Muscle layer of duodenum (tissue), 2 donors: ENCODE measurements around the gene TOGARAM1.

Experiments
- H3K27ac ChIP-seq: one replicate; pipeline ENCODE4 v1.7.0; 2013; ENCODE audit warnings: mild to moderate bottlenecking, low read length
- H3K27me3 ChIP-seq: one replicate; pipeline ENCODE4 v1.7.0; 2013; ENCODE audit warnings: low read depth, mild to moderate bottlenecking, control low read depth, low read length
- H3K36me3 ChIP-seq, 2 donors: one replicate each; pipeline ENCODE4 v1.7.0; 2013; ENCODE audit warnings: low read length in 2 of 2, control low read depth in 1 of 2, mild to moderate bottlenecking in 1 of 2; ENCODE audit not compliant: insufficient read depth in 2 of 2, control insufficient read depth in 1 of 2
- H3K4me1 ChIP-seq, 2 donors: one replicate each; pipeline ENCODE4 v1.7.0; 2013; ENCODE audit warnings: low read length in 2 of 2, mild to moderate bottlenecking in 2 of 2, control low read depth in 1 of 2, moderate library complexity in 1 of 2; ENCODE audit not compliant: insufficient read depth in 2 of 2, control insufficient read depth in 1 of 2
- H3K4me3 ChIP-seq, 2 donors: one replicate each; pipeline ENCODE4 v1.7.0; 2013; ENCODE audit warnings: low read length in 2 of 2, low read depth in 1 of 2, mild to moderate bottlenecking in 1 of 2
- H3K9me3 ChIP-seq, 2 donors: one replicate each; pipeline ENCODE4 v1.7.0; 2013; ENCODE audit warnings: low read length in 2 of 2, control low read depth in 1 of 2, mild to moderate bottlenecking in 1 of 2; ENCODE audit not compliant: control insufficient read depth in 1 of 2
- donor health status: healthy.

The TOGARAM1 gene

GRCh38 chr14:45041641-45042040, 79.7 kb downstream of the TOGARAM1 start:
- no peak overlapping the region for H3K4me3 ChIP-seq
- peaks cover 13 to 24% of the 10 kb centered on the region in 2 donors for H3K36me3 ChIP-seq
- no peak overlapping the region for H3K27ac ChIP-seq

GRCh38 chr14:45044638-45045037, 82.6 kb downstream of the TOGARAM1 start:
- H3K4me3 ChIP-seq: no peak overlapping the region
- peaks cover 7 to 12% of the 10 kb centered on the region in 2 donors for H3K36me3 ChIP-seq
- H3K4me1 ChIP-seq: no peaks in the 10 kb centered on the region
- H3K27me3 ChIP-seq: no peaks in the 10 kb centered on the region
- no peaks in the 10 kb centered on the region for H3K9me3 ChIP-seq
- H3K27ac ChIP-seq: no peak overlapping the region

More at GRCh38 chr14:45041641-45042040, 79.7 kb downstream of the TOGARAM1 start:
- H3K9me3 ChIP-seq: no peaks in the 10 kb centered on the region
- H3K27me3 ChIP-seq: no peaks in the 10 kb centered on the region
- no peaks in the 10 kb centered on the region for H3K4me1 ChIP-seq

GRCh38 chr14:45048385-45048784, 86.4 kb downstream of the TOGARAM1 start:
- Histone ChIP-seq H3K27me3 (no peaks in the 10 kb centered on the region), H3K4me3 (no peak overlapping the region), H3K27ac (no peak overlapping the region), H3K4me1 (no peaks in the 10 kb centered on the region), H3K9me3 (no peaks in the 10 kb centered on the region), H3K36me3 (peaks cover 6 to 21% of the 10 kb centered on the region in 2 donors)

GRCh38 chr14:45051180-45051579, 89.2 kb downstream of the TOGARAM1 start:
- Histone ChIP-seq H3K36me3 (peaks cover 7 to 31% of the 10 kb centered on the region in 2 donors), H3K27ac (no peak overlapping the region), H3K4me1 (no peaks in the 10 kb centered on the region), H3K27me3 (no peaks in the 10 kb centered on the region), H3K9me3 (no peaks in the 10 kb centered on the region), H3K4me3 (no peak overlapping the region)

GRCh38 chr14:45051896-45052295, 89.9 kb downstream of the TOGARAM1 start:
- Histone ChIP-seq H3K36me3 (peaks cover 7 to 33% of the 10 kb centered on the region in 2 donors), H3K27ac (no peak overlapping the region), H3K4me3 (no peak overlapping the region), H3K9me3 (peaks cover 0 to 4% of the 10 kb centered on the region in 2 donors), H3K27me3 (no peaks in the 10 kb centered on the region), H3K4me1 (no peaks in the 10 kb centered on the region)

- Histone ChIP-seq H3K27me3 (no peaks in the 10 kb centered on the region), H3K4me3 (no peak overlapping the region), H3K4me1 (no peaks in the 10 kb centered on the region), H3K27ac (no peak overlapping the region), H3K36me3 (peaks cover 7 to 22% of the 10 kb centered on the region in 2 donors), H3K9me3 (peaks cover 0 to 4% of the 10 kb centered on the region in 2 donors)
Measured at GRCh38 chr14:45057349-45057748, 95.4 kb downstream of the TOGARAM1 start.

GRCh38 chr14:45057881-45058364, 95.9 kb downstream of the TOGARAM1 start:
- Histone ChIP-seq H3K27ac (no peak overlapping the region), H3K36me3 (peaks cover 7 to 16% of the 10 kb centered on the region in 2 donors), H3K9me3 (peaks cover 0 to 4% of the 10 kb centered on the region in 2 donors), H3K27me3 (no peaks in the 10 kb centered on the region), H3K4me3 (no peak overlapping the region), H3K4me1 (no peaks in the 10 kb centered on the region)

- Histone ChIP-seq H3K27ac (no peak overlapping the region), H3K27me3 (no peaks in the 10 kb centered on the region), H3K36me3 (peaks cover 0 to 8% of the 10 kb centered on the region in 2 donors), H3K4me3 (no peak overlapping the region), H3K9me3 (peaks cover 0 to 4% of the 10 kb centered on the region in 2 donors), H3K4me1 (no peaks in the 10 kb centered on the region)
Measured at GRCh38 chr14:45060551-45060950, 98.6 kb downstream of the TOGARAM1 start.

- Histone ChIP-seq H3K27ac (no peak overlapping the region), H3K4me1 (peaks cover 0 to 7% of the 10 kb centered on the region in 2 donors), H3K36me3 (peaks cover 0 to 6% of the 10 kb centered on the region in 2 donors), H3K4me3 (no peak overlapping the region), H3K9me3 (no peaks in the 10 kb centered on the region), H3K27me3 (no peaks in the 10 kb centered on the region)
Measured at GRCh38 chr14:45065540-45065939, 103.5 kb downstream of the TOGARAM1 start.

- H3K4me1 ChIP-seq: peaks cover 0 to 7% of the 10 kb centered on the region in 2 donors
- no peaks in the 10 kb centered on the region for H3K27me3 ChIP-seq
- H3K9me3 ChIP-seq: no peaks in the 10 kb centered on the region
- H3K4me3 ChIP-seq: no peak overlapping the region
- peaks cover 0 to 6% of the 10 kb centered on the region in 2 donors for H3K36me3 ChIP-seq
- H3K27ac ChIP-seq: no peak overlapping the region
Measured at GRCh38 chr14:45065956-45066355, 104.0 kb downstream of the TOGARAM1 start.

GRCh38 chr14:45066667-45067066, 104.7 kb downstream of the TOGARAM1 start:
- H3K27ac ChIP-seq: no peak overlapping the region
- H3K36me3 ChIP-seq: peaks cover 0 to 6% of the 10 kb centered on the region in 2 donors
- peaks cover 0 to 7% of the 10 kb centered on the region in 2 donors for H3K4me1 ChIP-seq
- no peaks in the 10 kb centered on the region for H3K9me3 ChIP-seq
- H3K27me3 ChIP-seq: no peaks in the 10 kb centered on the region
- H3K4me3 ChIP-seq: no peak overlapping the region

GRCh38 chr14:45068396-45068795, 106.4 kb downstream of the TOGARAM1 start:
- Histone ChIP-seq H3K9me3 (no peaks in the 10 kb centered on the region), H3K4me1 (peaks cover 0 to 7% of the 10 kb centered on the region in 2 donors), H3K36me3 (peaks cover 0 to 12% of the 10 kb centered on the region in 2 donors), H3K27ac (no peak overlapping the region), H3K4me3 (no peak overlapping the region), H3K27me3 (no peaks in the 10 kb centered on the region)
